ENCODE data around the gene KHDRBS2. TPM values are rescaled to one million over a fixed set of nuclear protein-coding genes. Genes with fewer than 3 reads are reported as not detected.

Gene KHDRBS2
- total and polyA plus RNA-seq, 2 donors (not counting 1 experiment from before 2014, with no cell fraction given), result 8.9 to 9.4 TPM

- Histone ChIP-seq H3K9me3 (ENCODE audit: control extremely low read depth in 1 of 3, control insufficient read depth in 2 of 3, insufficient read depth in 1 of 3, low read length in 2 of 3) (peaks cover 0 to 8% (median 2%) of the 10 kb centered on the region in 3 donors), H3K27ac (ENCODE audit: low read length in 2 of 2) (no peak overlapping the region), H3K36me3 (replicated peaks in 1 of 2; ENCODE audit: control extremely low read depth in 1 of 2, control insufficient read depth in 1 of 2, extremely low read depth in 1 of 2, insufficient read depth in 2 of 2, low read length in 1 of 2) (no peaks in the 10 kb centered on the region), H3K27me3 (replicated peaks in 1 of 4; ENCODE audit: control extremely low read depth in 1 of 4, control insufficient read depth in 3 of 4, insufficient read depth in 4 of 4, low read length in 3 of 4) (no peaks in the 10 kb centered on the region), H2AFZ (ENCODE audit: insufficient read depth, low read depth, low read length, poor library complexity, severe bottlenecking) (no peak overlapping the region), H3K4me2 (replicated peaks; ENCODE audit: low read depth, low read length, poor library complexity, severe bottlenecking) (no peak overlapping the region), H3K4me1 (ENCODE audit: control insufficient read depth in 2 of 2, insufficient read depth in 2 of 2, low read length in 2 of 2) (peaks cover 5% of the 10 kb centered on the region in 2 donors), H3K9ac (ENCODE audit: low read length) (no peak overlapping the region), H3K79me2 (ENCODE audit: control insufficient read depth, insufficient read depth, low read length) (no peaks in the 10 kb centered on the region), H4K20me1 (ENCODE audit: control insufficient read depth, insufficient read depth, low read length, poor library complexity, severe bottlenecking) (no peaks in the 10 kb centered on the region), H3K4me3 (ENCODE audit: control extremely low read depth in 1 of 5, extremely low read depth in 1 of 5, insufficient read depth in 1 of 5, low read depth in 2 of 5, low read length in 4 of 5) (no peak overlapping the region)
- Mint-ChIP-seq H3K9me3 (ENCODE audit: insufficient read depth) (peaks cover 4% of the 10 kb centered on the region), H3K27ac (no peak overlapping the region), H3K4me1 (peaks cover 7% of the 10 kb centered on the region), H3K27me3 (no peaks in the 10 kb centered on the region), H3K4me3 (no peak overlapping the region)
- CTCF ChIA-PET, result no interaction called here
- intact Hi-C loops (cut with micrococcal nuclease), result no loop called here
- no peak for ATAC-seq (ENCODE audit: low read depth)
- WGBS (ENCODE audit: insufficient coverage), result 100% methylated on average over 2 of the region's 3 CpGs
- no peak for DNase-seq
- TF ChIP-seq EZH2 (IDR thresholded peaks at IDR 0.05; ENCODE audit: borderline replicate concordance, insufficient read depth, low read depth, low read length, poor library complexity, severe bottlenecking), result no peak
- no peak for TF ChIP-seq CTCF (IDR thresholded peaks at IDR 0.05)
- POLR2A ChIA-PET, result no interaction called here
These were observed 276.6 kb downstream of the KHDRBS2 start for GRCh38 chr6:62009445-62009844.

- POLR2A ChIA-PET, result no interaction called here
- Histone ChIP-seq H3K4me3 (ENCODE audit: control extremely low read depth in 1 of 5, extremely low read depth in 1 of 5, insufficient read depth in 1 of 5, low read depth in 2 of 5, low read length in 4 of 5) (no peak overlapping the region), H3K36me3 (replicated peaks in 1 of 2; ENCODE audit: control extremely low read depth in 1 of 2, control insufficient read depth in 1 of 2, extremely low read depth in 1 of 2, insufficient read depth in 2 of 2, low read length in 1 of 2) (no peaks in the 10 kb centered on the region), H3K9ac (ENCODE audit: low read length) (no peak overlapping the region), H3K27ac (ENCODE audit: low read length in 2 of 2) (no peak overlapping the region), H3K4me1 (ENCODE audit: control insufficient read depth in 2 of 2, insufficient read depth in 2 of 2, low read length in 2 of 2) (no peaks in the 10 kb centered on the region), H3K4me2 (replicated peaks; ENCODE audit: low read depth, low read length, poor library complexity, severe bottlenecking) (no peak overlapping the region), H3K27me3 (replicated peaks in 1 of 4; ENCODE audit: control extremely low read depth in 1 of 4, control insufficient read depth in 3 of 4, insufficient read depth in 4 of 4, low read length in 3 of 4) (no peaks in the 10 kb centered on the region), H3K79me2 (ENCODE audit: control insufficient read depth, insufficient read depth, low read length) (no peaks in the 10 kb centered on the region), H3K9me3 (ENCODE audit: control extremely low read depth in 1 of 3, control insufficient read depth in 2 of 3, insufficient read depth in 1 of 3, low read length in 2 of 3) (no peaks in the 10 kb centered on the region), H4K20me1 (ENCODE audit: control insufficient read depth, insufficient read depth, low read length, poor library complexity, severe bottlenecking) (no peaks in the 10 kb centered on the region), H2AFZ (ENCODE audit: insufficient read depth, low read depth, low read length, poor library complexity, severe bottlenecking) (no peak overlapping the region)
- DNase-seq (no peak), ATAC-seq (ENCODE audit: low read depth) (no peak)
- Mint-ChIP-seq H3K4me3 (no peak overlapping the region), H3K27me3 (no peaks in the 10 kb centered on the region), H3K27ac (no peak overlapping the region), H3K9me3 (ENCODE audit: insufficient read depth) (no peaks in the 10 kb centered on the region), H3K4me1 (no peaks in the 10 kb centered on the region)
- intact Hi-C loops (cut with micrococcal nuclease), result no loop called here
- TF ChIP-seq CTCF (IDR thresholded peaks at IDR 0.05) (no peak), EZH2 (IDR thresholded peaks at IDR 0.05; ENCODE audit: borderline replicate concordance, insufficient read depth, low read depth, low read length, poor library complexity, severe bottlenecking) (no peak)
- CTCF ChIA-PET, result no interaction called here
These were observed 296.4 kb downstream of the KHDRBS2 start for GRCh38 chr6:61989616-61990015.
